ENCODE results near the gene CD46. TPM values are rescaled to one million over a fixed set of nuclear protein-coding genes. Genes with fewer than 3 reads are reported as not detected.

The CD46 gene
- polyA plus RNA-seq, 4 donors, result 300 to 374 (median 353) TPM

DNA sequence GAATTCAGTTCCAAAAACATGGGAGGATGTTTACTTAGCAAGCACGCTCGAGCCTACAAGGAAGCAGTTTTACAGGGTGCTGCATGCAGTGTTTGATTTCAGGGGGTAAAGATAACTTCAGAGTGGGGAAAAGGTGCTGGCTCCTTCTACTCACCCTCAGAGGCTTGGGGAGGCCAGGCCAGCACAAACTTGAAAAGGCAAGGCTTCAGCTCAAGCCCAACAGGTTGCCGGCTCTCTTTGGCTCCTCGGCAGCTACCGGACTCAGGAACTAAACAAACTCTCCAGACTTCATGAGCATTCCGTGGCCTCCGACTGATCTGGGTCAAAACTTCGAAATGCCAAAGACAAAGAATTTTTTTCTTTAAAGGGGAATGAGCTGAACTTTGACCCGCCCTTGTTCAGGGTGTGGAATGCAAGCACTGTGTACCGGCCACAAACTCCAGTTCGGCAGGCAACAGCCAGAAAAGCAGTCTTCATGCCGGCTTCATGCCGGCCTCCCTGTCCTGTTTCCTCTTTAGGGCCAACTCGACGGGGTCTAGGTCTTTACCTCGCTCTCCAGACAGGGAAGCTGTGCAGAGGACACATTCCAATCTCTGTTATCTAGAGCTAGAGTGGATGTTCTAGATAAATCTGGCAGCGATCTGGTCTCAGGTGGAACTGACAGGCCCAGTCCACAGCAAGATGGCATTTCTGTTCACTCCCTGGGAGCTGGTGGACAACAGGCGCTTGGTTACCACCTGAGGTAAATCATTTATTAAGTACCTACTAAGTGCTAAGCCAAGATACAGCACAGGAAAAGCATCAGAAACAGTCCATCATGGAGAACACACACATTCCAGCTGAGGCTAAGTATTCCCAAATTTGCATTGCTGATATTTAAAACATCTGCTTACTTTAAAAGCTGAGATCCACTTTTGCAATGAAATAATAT lies 75.0 kb downstream of the CD46 start:
- no peak for DNase-seq (ENCODE audit: low read depth in 4 of 4, low spot score in 3 of 4)

GRCh38 chr1:207827488-207827830 lies 75.6 kb downstream of the CD46 start:
- no peak for DNase-seq (ENCODE audit: low read depth in 4 of 4, low spot score in 3 of 4)

- DNase-seq (ENCODE audit: low read depth in 4 of 4, low spot score in 3 of 4), result no peak
These were observed 76.2 kb downstream of the CD46 start for GRCh38 chr1:207828046-207828445.

DNA sequence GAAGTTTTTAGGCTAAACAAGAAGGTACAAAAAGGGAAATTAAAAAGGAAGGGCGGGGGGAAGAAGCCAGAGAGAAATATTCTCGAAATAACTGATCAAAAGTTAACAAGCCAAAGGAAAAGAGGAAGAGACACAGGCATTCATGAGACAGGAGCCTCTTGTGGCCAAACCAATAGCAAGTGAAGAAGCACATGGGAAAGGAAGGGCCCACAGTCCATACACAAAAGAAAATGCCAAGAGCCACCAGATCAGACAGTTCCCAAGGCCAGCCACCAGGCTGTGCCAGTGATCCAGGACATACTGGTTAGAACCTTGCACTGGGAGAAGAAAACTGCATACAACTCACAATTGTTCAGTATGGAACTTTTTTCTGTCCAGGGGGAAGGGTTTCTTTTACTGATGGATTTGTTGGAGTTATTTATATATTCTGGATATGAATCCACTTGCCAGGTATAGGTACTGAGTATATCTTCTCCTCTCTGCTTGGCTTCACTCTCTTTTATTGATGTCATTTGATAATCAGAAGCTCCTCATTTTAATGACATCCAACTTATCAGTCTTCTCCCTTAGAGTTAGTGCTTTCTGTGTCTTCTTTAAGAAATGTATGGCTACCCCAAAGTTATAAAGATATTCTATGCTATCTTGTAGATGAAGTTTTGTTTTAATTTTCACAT lies 76.8 kb downstream of the CD46 start:
- peak in 2 of 4 donors; percentile 43 to 51 for DNase-seq (ENCODE audit: low read depth in 4 of 4, low spot score in 3 of 4)

- DNase-seq (ENCODE audit: low read depth in 4 of 4, low spot score in 3 of 4), result no peak
These were observed 77.7 kb downstream of the CD46 start for GRCh38 chr1:207829576-207829975.

- DNase-seq (ENCODE audit: low read depth in 4 of 4, low spot score in 3 of 4), result no peak
These were observed 78.9 kb downstream of the CD46 start for GRCh38 chr1:207830788-207831187.

GRCh38 chr1:207831517-207832327 lies 79.9 kb downstream of the CD46 start:
- DNase-seq (ENCODE audit: low read depth in 4 of 4, low spot score in 3 of 4), result no peak

DNA sequence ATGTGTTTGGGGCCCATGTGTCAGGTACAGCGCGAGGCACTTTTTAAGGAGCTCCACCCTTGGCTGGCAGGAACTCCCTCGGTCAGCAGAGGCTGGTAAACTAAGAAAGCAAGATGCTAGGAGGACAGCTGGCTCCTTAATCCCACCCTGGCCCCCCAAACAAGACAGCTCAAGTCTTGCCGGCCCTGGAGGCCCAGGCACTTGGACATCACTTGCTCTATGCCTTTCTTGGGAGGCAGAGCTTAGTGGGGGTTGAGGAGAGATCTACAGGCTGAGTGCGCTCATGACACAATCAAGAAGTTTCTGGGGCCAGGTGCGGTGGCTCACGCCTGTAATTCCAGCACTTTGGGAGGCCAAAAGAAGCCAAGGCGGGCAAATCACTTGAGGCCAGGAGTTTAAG lies 80.9 kb downstream of the CD46 start:
- DNase-seq (ENCODE audit: low read depth in 4 of 4, low spot score in 3 of 4), result no peak

DNA sequence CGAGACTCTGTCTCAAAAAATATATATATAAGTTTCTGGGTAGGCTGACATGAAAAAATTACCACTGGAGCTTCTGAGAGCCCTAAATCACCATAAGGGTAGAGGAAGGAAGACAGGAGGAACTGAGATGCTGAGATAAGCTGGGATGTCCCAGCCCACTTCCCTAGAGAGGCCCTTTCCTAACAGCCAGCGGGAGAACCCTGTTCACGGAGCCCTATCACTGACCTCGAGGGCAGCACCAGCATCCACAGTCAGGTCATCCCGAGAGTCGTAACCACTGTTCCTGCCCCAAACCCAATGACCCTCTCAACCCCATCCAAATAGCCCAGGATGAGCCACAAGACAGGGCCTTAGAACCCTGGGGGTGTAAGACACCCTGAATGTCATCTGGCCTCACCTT lies 81.5 kb downstream of the CD46 start:
- DNase-seq (ENCODE audit: low read depth in 4 of 4, low spot score in 3 of 4), result no peak

GRCh38 chr1:207833956-207834660 lies 82.3 kb downstream of the CD46 start:
- no peak for DNase-seq (ENCODE audit: low read depth in 4 of 4, low spot score in 3 of 4)

DNA sequence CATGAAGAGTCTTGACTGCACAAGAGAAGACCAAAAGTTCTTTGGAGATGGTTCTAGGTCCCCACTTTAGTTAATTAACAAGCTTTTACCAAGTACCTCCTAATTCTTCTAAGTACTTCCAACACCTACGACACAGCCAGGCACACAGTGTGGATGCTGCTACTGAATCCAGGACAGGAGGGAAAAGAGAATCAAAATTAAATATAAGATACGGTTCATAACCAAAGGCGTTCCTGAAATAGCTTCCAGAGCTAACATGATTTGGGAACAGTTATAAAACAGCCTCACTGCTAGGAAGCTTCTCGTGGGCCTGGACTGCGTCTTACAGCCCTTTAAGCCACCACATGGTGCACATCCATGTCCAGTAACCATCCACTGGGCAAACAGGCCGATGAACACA lies 84.1 kb downstream of the CD46 start:
- DNase-seq (ENCODE audit: low read depth in 4 of 4, low spot score in 3 of 4), result no peak

DNA sequence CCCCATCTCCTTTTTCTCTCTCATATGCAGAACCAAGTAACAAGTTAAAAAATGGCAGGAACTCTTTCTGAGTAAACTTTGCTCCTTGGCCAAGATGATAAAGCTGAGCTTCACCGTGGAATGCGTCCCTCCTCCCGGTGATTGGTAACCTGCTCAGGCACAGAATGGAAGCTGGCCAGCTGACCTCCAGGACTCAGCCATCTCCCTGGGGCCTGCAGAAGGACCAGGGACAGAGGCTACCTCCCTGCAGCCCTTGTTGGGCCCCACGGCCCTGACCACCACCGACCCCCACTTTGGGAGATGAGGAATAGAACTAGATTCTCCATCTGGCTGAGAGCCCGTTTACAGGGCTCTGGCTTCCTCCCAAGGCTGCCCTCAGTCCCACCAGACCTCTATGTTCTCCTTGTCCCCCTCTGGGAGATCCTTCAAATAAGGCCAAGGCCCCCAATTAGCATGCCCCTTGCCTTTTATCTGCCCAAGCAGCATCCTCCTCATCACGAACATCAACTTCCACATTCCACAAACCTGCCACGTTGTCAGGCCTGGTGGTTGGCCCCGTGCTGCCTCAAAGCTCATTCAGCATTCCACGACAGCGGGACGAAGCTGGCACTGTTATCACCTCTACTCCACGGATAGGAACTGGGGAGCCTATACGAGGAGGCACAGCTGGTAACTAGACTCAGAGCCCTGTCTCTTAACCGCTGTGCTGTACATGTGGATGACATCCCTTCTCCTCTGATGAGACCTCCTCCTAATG lies 84.9 kb downstream of the CD46 start:
- no peak for DNase-seq (ENCODE audit: low read depth in 4 of 4, low spot score in 3 of 4)

- DNase-seq (ENCODE audit: low read depth in 4 of 4, low spot score in 3 of 4), result no peak
These were observed 85.8 kb downstream of the CD46 start for GRCh38 chr1:207837673-207838072.

GRCh38 chr1:207838156-207839082 lies 86.6 kb downstream of the CD46 start:
- no peak for DNase-seq (ENCODE audit: low read depth in 4 of 4, low spot score in 3 of 4)

DNA sequence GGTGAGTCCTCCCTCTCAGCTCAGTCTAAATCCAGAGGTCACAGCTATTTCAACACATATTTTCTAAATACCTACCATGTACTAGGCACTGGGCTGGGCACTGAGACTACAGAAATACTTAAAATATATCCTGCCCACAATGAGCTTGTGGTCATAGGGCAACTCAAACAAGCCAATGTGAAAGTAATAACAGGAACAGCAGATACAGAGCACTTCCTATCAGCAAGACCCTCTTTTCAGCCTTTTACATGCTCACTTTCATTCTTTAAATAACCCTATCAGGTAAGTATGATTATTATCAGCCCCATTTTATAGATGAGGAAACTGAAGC lies 87.2 kb downstream of the CD46 start:
- no peak for DNase-seq (ENCODE audit: low read depth in 4 of 4, low spot score in 3 of 4)

DNA sequence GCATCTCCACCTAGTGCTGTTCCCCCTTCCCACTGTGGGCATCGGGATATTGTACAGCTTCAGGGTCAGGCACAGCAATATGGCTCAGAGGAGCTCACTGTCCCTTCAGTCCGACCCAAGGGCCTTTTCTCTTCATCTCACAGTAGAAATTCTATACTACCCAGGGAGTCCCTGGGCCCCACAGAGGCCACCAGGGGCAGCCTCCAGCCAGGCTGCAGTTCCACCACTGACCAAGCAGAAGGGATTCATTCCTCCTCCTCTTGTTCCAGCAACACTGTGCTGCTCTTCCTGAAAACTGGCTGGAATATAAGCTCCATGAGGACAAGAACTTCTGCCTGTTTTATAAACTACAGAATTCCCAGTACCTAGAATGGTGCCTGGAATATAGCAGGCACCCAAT lies 88.5 kb downstream of the CD46 start:
- DNase-seq (ENCODE audit: low read depth in 4 of 4, low spot score in 3 of 4), result no peak

- no peak for DNase-seq (ENCODE audit: low read depth in 4 of 4, low spot score in 3 of 4)
These were observed 89.4 kb downstream of the CD46 start for GRCh38 chr1:207841293-207841692.

- no peak for DNase-seq (ENCODE audit: low read depth in 4 of 4, low spot score in 3 of 4)
These were observed 90.0 kb downstream of the CD46 start for GRCh38 chr1:207841901-207842300.

- DNase-seq (ENCODE audit: low read depth in 4 of 4, low spot score in 3 of 4), result no peak
These were observed 90.7 kb downstream of the CD46 start for GRCh38 chr1:207842506-207842905.

Measured in right renal pelvis (tissue), 4 donors.